ENCODE measurements around the gene RAD50.

RAD50 gene

DNA sequence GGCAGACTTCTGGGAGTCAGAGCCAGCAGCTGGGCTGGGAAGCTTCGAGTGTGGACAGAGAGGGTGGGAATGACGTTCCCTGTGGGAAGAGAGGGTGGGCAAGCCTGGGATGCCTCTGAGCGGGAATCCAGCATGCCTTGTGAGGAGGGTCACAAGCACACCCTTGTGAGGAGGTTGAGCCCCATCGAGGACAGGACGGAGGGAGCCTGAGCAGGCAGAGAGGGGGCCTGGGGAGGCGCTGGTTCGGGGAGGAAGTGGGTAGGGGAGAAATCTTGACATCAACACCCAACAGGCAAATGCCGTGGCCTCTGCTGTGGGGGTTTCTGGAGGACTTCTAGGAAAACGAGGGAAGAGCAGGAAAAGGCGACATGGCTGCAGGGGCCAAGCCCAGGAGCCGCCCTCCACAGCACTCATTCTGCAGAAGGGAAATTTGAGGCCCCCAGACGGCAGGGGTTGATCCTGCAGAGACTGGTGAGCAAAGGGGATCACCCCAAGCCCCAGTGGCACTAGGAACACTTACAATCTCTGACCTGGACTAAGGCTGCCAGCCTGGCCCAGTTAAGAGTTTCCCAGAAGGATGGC is 100.1 kb downstream of the RAD50 start:
- no peak overlapping the region; the same call in 1 of the 2 replicates for H3K4me3 ChIP-seq (ENCODE audit: low read length)
- TF ChIP-seq, protein P1, sequence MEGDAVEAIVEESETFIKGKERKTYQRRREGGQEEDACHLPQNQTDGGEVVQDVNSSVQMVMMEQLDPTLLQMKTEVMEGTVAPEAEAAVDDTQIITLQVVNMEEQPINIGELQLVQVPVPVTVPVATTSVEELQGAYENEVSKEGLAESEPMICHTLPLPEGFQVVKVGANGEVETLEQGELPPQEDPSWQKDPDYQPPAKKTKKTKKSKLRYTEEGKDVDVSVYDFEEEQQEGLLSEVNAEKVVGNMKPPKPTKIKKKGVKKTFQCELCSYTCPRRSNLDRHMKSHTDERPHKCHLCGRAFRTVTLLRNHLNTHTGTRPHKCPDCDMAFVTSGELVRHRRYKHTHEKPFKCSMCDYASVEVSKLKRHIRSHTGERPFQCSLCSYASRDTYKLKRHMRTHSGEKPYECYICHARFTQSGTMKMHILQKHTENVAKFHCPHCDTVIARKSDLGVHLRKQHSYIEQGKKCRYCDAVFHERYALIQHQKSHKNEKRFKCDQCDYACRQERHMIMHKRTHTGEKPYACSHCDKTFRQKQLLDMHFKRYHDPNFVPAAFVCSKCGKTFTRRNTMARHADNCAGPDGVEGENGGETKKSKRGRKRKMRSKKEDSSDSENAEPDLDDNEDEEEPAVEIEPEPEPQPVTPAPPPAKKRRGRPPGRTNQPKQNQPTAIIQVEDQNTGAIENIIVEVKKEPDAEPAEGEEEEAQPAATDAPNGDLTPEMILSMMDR (conservative IDR thresholded peaks at IDR 0.05; ENCODE audit: low read length) = no peak
- DNase-seq (ENCODE audit: low read depth) = no peak

DNA sequence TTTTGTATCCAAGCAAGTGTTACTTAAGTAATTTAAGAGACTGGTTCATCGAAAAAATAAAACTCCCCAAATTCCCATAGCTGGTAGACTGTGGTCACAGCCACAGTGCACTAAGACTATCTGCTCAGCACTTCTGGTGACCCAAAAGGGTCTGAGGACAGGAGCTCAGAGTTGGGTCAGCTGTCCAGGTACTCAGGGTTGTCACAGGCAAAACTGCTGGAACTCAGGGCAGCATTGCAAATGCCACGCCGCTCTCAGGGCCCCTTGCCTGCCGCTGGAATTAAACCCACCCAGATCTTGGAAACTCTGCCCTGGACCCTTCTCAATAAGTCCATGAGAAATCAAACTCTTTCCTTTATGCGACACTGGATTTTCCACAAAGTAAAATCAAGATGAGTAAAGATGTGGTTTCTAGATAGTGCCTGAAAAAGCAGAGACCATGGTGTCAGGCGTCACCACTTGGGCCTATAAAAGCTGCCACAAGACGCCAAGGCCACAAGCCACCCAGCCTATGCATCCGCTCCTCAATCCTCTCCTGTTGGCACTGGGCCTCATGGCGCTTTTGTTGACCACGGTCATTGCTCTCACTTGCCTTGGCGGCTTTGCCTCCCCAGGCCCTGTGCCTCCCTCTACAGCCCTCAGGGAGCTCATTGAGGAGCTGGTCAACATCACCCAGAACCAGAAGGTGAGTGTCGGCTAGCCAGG is 101.1 kb downstream of the RAD50 start, which contains the start of gene IL13:
IL13 (plus strand) TSS at position 498 of the 705 bp plus-strand sequence; CDS start at position 512, 14 bp downstream.
- H3K4me3 ChIP-seq (ENCODE audit: low read length) = no peak within 1 kb of the TSS
- no peak for DNase-seq (ENCODE audit: low read depth)
- TF ChIP-seq, protein P1 (conservative IDR thresholded peaks at IDR 0.05; ENCODE audit: low read length) = no peak

DNA sequence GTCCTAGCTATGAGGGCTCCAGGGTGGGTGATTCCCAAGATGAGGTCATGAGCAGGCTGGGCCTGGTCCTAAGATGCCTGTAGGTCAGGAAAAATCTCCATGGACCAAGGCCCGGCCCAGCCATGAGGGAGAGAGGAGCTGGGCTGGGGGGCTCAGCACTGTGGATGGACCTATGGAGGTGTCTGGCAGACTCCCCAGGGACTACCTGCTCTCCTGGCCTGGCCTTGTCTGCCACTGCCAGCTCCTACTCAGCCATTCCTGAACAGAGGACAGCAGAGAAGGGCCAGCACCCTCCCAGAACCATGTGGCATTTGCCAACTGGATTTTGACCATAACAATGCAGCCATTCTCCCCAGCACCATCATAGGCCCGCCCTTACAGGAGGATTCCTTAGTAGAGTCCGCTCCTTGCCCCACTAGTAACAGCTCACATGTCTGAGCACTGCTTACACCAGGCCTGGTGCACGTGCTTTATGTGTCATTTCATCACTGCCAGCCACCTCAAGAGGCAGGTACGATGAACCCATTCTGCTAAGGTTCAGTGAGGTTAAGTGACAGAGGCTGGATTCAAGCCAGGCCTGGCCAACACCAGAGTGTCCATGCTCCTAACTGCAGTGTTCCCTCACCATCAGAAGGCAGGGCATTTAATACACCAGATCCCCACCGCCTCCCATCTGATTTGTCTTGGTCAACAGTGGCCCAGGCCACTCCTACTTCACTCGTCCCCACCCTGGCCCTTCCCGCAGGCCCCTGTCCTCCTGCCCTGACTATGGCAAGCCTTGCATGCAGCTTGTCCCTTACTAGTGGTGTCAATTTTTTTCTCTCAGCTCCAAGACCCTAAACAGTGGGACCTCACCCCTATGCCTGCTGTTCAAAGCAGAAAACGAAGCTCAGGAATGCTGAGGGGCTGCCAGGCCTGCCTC is 101.9 kb downstream of the RAD50 start:
- DNase-seq (ENCODE audit: low read depth) = no peak
- H3K4me3 ChIP-seq (ENCODE audit: low read length) = no peak overlapping the region
- TF ChIP-seq, protein P1 (conservative IDR thresholded peaks at IDR 0.05; ENCODE audit: low read length) = no peak

DNA sequence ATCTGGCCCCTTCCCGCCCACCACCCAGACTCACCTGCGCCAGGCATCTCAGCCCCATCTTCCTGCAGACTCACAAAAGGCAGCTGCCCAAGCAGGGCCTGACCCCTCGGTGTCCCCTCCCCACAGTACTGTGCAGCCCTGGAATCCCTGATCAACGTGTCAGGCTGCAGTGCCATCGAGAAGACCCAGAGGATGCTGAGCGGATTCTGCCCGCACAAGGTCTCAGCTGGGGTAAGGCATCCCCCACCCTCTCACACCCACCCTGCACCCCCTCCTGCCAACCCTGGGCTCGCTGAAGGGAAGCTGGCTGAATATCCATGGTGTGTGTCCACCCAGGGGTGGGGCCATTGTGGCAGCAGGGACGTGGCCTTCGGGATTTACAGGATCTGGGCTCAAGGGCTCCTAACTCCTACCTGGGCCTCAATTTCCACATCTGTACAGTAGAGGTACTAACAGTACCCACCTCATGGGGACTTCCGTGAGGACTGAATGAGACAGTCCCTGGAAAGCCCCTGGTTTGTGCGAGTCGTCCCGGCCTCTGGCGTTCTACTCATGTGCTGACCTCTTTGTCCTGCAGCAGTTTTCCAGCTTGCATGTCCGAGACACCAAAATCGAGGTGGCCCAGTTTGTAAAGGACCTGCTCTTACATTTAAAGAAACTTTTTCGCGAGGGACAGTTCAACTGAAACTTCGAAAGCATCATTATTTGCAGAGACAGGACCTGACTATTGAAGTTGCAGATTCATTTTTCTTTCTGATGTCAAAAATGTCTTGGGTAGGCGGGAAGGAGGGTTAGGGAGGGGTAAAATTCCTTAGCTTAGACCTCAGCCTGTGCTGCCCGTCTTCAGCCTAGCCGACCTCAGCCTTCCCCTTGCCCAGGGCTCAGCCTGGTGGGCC is 103.1 kb downstream of the RAD50 start:
- TF ChIP-seq, protein P1 (conservative IDR thresholded peaks at IDR 0.05; ENCODE audit: low read length) = no peak
- no peak overlapping the region for H3K4me3 ChIP-seq (ENCODE audit: low read length)
- DNase-seq (ENCODE audit: low read depth) = no peak

DNA sequence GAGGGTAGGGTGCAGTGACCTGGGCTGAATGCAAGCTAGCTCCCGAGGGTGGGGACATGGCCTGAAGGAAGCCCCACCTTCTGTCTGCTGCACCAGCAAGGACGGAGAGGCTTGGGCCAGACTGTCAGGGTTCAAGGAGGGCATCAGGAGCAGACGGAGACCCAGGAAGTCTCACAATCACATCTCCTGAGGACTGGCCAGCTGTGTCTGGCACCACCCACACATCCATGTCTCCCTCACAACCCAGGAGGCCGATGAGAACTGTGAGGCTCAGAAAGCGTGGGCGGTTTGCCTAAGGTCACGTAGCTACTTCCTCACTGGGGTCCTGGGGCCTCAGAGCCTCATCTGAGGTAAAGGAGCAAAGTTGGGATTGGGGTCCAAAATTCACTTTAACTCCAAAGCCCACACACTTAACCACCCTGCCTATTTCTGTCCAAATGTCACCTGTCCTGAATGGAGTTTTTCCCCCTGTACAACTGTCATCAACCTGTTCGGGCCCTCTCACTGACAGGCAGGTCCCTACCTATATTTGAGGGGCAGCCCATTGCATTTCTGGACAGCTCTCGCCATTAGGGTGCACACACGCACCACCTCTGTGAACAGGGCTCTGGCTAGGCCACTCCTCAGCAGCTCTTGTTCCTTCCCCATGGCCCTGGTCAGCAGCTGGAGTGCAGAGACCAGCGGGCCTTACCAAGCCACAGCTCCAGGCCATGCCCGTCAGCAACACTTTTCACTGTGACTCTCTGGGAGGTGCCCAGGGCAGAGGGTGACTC is 104.6 kb downstream of the RAD50 start:
- DNase-seq (ENCODE audit: low read depth) = no peak
- TF ChIP-seq, protein P1 (conservative IDR thresholded peaks at IDR 0.05; ENCODE audit: low read length) = no peak

DNA sequence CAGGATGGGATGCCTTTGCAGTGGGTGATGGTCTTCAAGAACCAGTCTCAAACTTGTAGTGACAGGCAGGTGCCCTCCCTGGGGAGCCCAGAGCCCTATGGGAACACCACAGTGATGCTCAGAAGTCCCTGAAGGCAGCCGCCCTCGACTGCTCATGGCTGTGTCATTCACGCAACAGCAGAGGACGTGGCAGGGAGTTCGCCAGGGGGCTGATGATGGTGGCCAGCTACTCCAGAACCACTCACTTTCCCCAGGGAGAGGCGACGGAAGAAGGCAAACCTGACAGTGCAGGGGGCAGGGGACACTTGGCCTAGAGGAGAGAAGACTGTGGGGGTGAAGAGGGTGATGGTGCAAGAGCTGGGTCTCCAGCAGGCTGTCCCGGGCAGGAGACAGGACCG is 105.2 kb downstream of the RAD50 start:
- TF ChIP-seq, protein P1 (conservative IDR thresholded peaks at IDR 0.05; ENCODE audit: low read length) = no peak
- DNase-seq (ENCODE audit: low read depth) = no peak
- no peak overlapping the region for H3K4me3 ChIP-seq (ENCODE audit: low read length)

More for the DNA sequence above, 104.6 kb downstream of the RAD50 start:
- no peak overlapping the region for H3K4me3 ChIP-seq (ENCODE audit: low read length)

Data from AG10803 (cell line).